IMR-90 (cell line): ENCODE data around the gene RELCH. TPM values are rescaled to one million over a fixed set of nuclear protein-coding genes. Genes with fewer than 3 reads are reported as not detected.

Experiments used
- ATAC-seq: fragments of 200-7000 bp; cut with Tn5 transposase; 2 replicates; pipeline ENCODE4 v1.9.1; 2020; ENCODE audit warnings: low read depth, mild to moderate bottlenecking, moderate library complexity
- BruUV-seq: library from RNA; stranded (reverse); fragments of 400-500 nt; replicated peaks from 2 replicates; lab custom pipeline; 2021; lab: Mats Ljungman, UMichigan
- CTCF ChIA-PET: fragments of 300-600 bp; formaldehyde crosslinking; extraction: SDS; loops from one replicate; lab custom pipeline; 2021; ENCODE audit warnings: antibody characterized with exemption; lab: Yijun Ruan, JAX
- POLR2A ChIA-PET: fragments of 300-600 bp; sonication (Branson Sonifier 250); formaldehyde crosslinking; loops from one replicate; lab custom pipeline; 2022; ENCODE audit warnings: antibody characterized with exemption; ENCODE audit not compliant: unreplicated experiment; lab: Charles Lee
- DNase-seq: peaks from one replicate; pipeline ENCODE4 v3.0.0; 2013
- H2AFZ ChIP-seq: replicated peaks from 2 replicates; pipeline ENCODE3; 2013; ENCODE audit warnings: low read length, mild to moderate bottlenecking; ENCODE audit not compliant: poor library complexity
- H2AK5ac ChIP-seq: 2 replicates; pipeline ENCODE4 v1.6.1; 2013; ENCODE audit warnings: low read depth, low read length, inconsistent platforms
- H2AK9ac ChIP-seq: replicated peaks from 2 replicates; pipeline ENCODE3; 2013; ENCODE audit warnings: mild to moderate bottlenecking, low read depth, low read length, moderate library complexity; ENCODE audit not compliant: poor library complexity
- H2BK120ac ChIP-seq: 2 replicates; pipeline ENCODE4 v1.6.1; 2013; ENCODE audit warnings: low read depth, low read length, inconsistent platforms
- H2BK15ac ChIP-seq: 3 replicates; pipeline ENCODE4 v1.6.1; 2013; ENCODE audit warnings: low read depth, low read length, inconsistent platforms
- H2BK20ac ChIP-seq: 2 replicates; pipeline ENCODE4 v1.6.1; 2013; ENCODE audit warnings: low read depth, mild to moderate bottlenecking, inconsistent platforms, low read length, moderate library complexity
- H2BK5ac ChIP-seq: 2 replicates; pipeline ENCODE4 v1.6.1; 2013; ENCODE audit warnings: mild to moderate bottlenecking, low read depth, low read length, inconsistent platforms; ENCODE audit not compliant: poor library complexity, severe bottlenecking
- H3K14ac ChIP-seq: replicated peaks from 2 replicates; pipeline ENCODE4 v1.6.1; 2013; ENCODE audit warnings: low read depth, low read length, inconsistent platforms
- H3K18ac ChIP-seq: 2 replicates; pipeline ENCODE4 v1.6.1; 2013; ENCODE audit warnings: low read depth, low read length, control low read depth
- H3K23ac ChIP-seq: 2 replicates; pipeline ENCODE4 v1.6.1; 2013; ENCODE audit warnings: low read depth, low read length, inconsistent platforms
- H3K27ac ChIP-seq: 2 replicates; pipeline ENCODE4 v1.5.1; 2013; ENCODE audit warnings: mild to moderate bottlenecking, control low read depth, low read length; ENCODE audit not compliant: insufficient read depth
- H3K27me3 ChIP-seq: 2 replicates; pipeline ENCODE4 v1.6.1; 2013; ENCODE audit warnings: low read length; ENCODE audit not compliant: control insufficient read depth, insufficient read depth
- H3K36me3 ChIP-seq: 2 replicates; pipeline ENCODE4 v1.6.1; 2013; ENCODE audit warnings: low read length, mixed read lengths; ENCODE audit not compliant: control insufficient read depth, insufficient read depth
- H3K4ac ChIP-seq: 2 replicates; pipeline ENCODE4 v1.6.1; 2013; ENCODE audit warnings: low read depth, low read length, inconsistent platforms
- H3K4me1 ChIP-seq: 2 replicates; pipeline ENCODE4 v1.6.1; 2013; ENCODE audit warnings: low read length, mixed read lengths; ENCODE audit not compliant: control insufficient read depth, insufficient read depth
- H3K4me2 ChIP-seq: 2 replicates; pipeline ENCODE4 v1.6.1; 2013; ENCODE audit warnings: low read depth, mild to moderate bottlenecking, control low read depth, low read length, moderate library complexity
- H3K4me3 ChIP-seq: 2 replicates; pipeline ENCODE4 v1.5.1; 2013; ENCODE audit warnings: low read depth, mild to moderate bottlenecking, control low read depth, low read length, moderate library complexity; ENCODE audit not compliant: insufficient read depth
- H3K56ac ChIP-seq: 2 replicates; pipeline ENCODE4 v1.6.1; 2013; ENCODE audit warnings: low read length, inconsistent platforms; ENCODE audit not compliant: insufficient read depth; ENCODE audit errors: extremely low read depth
- H3K79me1 ChIP-seq, 2 experiments: 2 replicates each; pipeline ENCODE4 v1.6.1; 2013; ENCODE audit warnings: low read length in 2 of 2, inconsistent platforms in 1 of 2, low read depth in 1 of 2
- H3K9ac ChIP-seq: 2 replicates; pipeline ENCODE4 v1.6.1; 2013; ENCODE audit warnings: low read depth, low read length, control low read depth
- H3K9me1 ChIP-seq: 2 replicates; pipeline ENCODE4 v1.6.1; 2013; ENCODE audit warnings: low read length, inconsistent platforms; ENCODE audit not compliant: insufficient read depth
- H3K9me3 ChIP-seq: 2 replicates; pipeline ENCODE4 v1.6.1; 2013; ENCODE audit warnings: low read length; ENCODE audit not compliant: control insufficient read depth, insufficient read depth
- H4K20me1 ChIP-seq: 2 replicates; pipeline ENCODE4 v1.6.1; 2013; ENCODE audit warnings: low read length, inconsistent platforms; ENCODE audit not compliant: insufficient read depth
- H4K5ac ChIP-seq: 2 replicates; pipeline ENCODE4 v1.6.1; 2013; ENCODE audit warnings: mild to moderate bottlenecking, low read depth, low read length, control low read depth
- H4K8ac ChIP-seq, 2 experiments: 2 replicates each; pipeline ENCODE4 v1.6.1; 2013; ENCODE audit warnings: low read depth in 2 of 2, low read length in 2 of 2, control low read depth in 1 of 2, inconsistent platforms in 1 of 2
- H4K91ac ChIP-seq: 2 replicates; pipeline ENCODE4 v1.6.1; 2013; ENCODE audit warnings: low read depth, low read length, inconsistent platforms; ENCODE audit not compliant: insufficient read depth
- BHLHE40 ChIP-seq: fragments of 150-350 bp; IDR thresholded peaks from 2 replicates; pipeline ENCODE4 v1.6.1; 2016; ENCODE audit warnings: mild to moderate bottlenecking, low read depth, low read length
- CEBPB ChIP-seq: IDR thresholded peaks from 2 replicates; pipeline ENCODE4 v1.6.1; 2012; ENCODE audit warnings: low read depth, low read length, improper control_type of control experiment
- CHD1 ChIP-seq: IDR thresholded peaks from 2 replicates; pipeline ENCODE4 v1.6.1; 2012; ENCODE audit warnings: low read depth, low read length, improper control_type of control experiment
- CTCF ChIP-seq: conservative IDR thresholded peaks from 2 replicates; pipeline ENCODE4 v1.5.1; 2012; ENCODE audit warnings: mild to moderate bottlenecking, low read depth, low read length, improper control_type of control experiment
- FOS ChIP-seq: fragments of 150-350 bp; IDR thresholded peaks from 2 replicates; pipeline ENCODE4 v1.6.1; 2016; ENCODE audit warnings: low read depth, low read length
- MAFK ChIP-seq: IDR thresholded peaks from 2 replicates; pipeline ENCODE4 v1.6.1; 2012; ENCODE audit warnings: low read depth, low read length, improper control_type of control experiment
- MAZ ChIP-seq: IDR thresholded peaks from 2 replicates; pipeline ENCODE4 v1.6.1; 2012; ENCODE audit warnings: low read depth, mild to moderate bottlenecking, low read length, improper control_type of control experiment, moderate library complexity, borderline replicate concordance
- MXI1 ChIP-seq: IDR thresholded peaks from 2 replicates; pipeline ENCODE4 v1.6.1; 2012; ENCODE audit warnings: low read depth, mild to moderate bottlenecking, low read length, moderate library complexity, borderline replicate concordance
- NFE2L2 ChIP-seq: fragments of 150-350 bp; IDR thresholded peaks from 2 replicates; pipeline ENCODE4 v1.6.1; 2016; ENCODE audit warnings: low read depth, mild to moderate bottlenecking, low read length
- POLR2A ChIP-seq: IDR thresholded peaks from 2 replicates; pipeline ENCODE4 v1.6.1; 2012; ENCODE audit warnings: mild to moderate bottlenecking, low read depth, low read length
- RAD21 ChIP-seq: IDR thresholded peaks from 2 replicates; pipeline ENCODE4 v1.6.1; 2012; ENCODE audit warnings: low read length, improper control_type of control experiment
- RCOR1 ChIP-seq: IDR thresholded peaks from 2 replicates; pipeline ENCODE4 v1.6.1; 2012; ENCODE audit warnings: mild to moderate bottlenecking, low read length, improper control_type of control experiment; ENCODE audit not compliant: insufficient replicate concordance
- RFX5 ChIP-seq: IDR thresholded peaks from 2 replicates; pipeline ENCODE4 v1.8.0; 2012; ENCODE audit warnings: low read depth, mild to moderate bottlenecking, low read length, moderate library complexity
- SMC3 ChIP-seq: fragments of 150-350 bp; IDR thresholded peaks from 2 replicates; pipeline ENCODE4 v1.6.1; 2016; ENCODE audit warnings: low read depth, mild to moderate bottlenecking, antibody characterized with exemption, low read length, moderate library complexity
- USF2 ChIP-seq: fragments of 150-350 bp; IDR thresholded peaks from 2 replicates; pipeline ENCODE4 v1.6.1; 2017; ENCODE audit warnings: mild to moderate bottlenecking, antibody characterized with exemption, low read length, low read depth
- WGBS, 2 experiments: methylation state at CpG; one replicate each; pipeline versions ENCODE4 v1.1.5 to v1.1.7; 2013; ENCODE audit warnings: missing lambda C conversion rate in 2 of 2; ENCODE audit not compliant: insufficient read length in 1 of 2; ENCODE audit errors: extremely low coverage in 2 of 2; 5-methylcytosine and 5-hydroxymethylcytosine counted together
- dilution Hi-C: fragments of 300-500 bp; cut with HindIII; formaldehyde crosslinking; loops from one replicate; pipeline ENCODE4 v1.14.3; 2018; ENCODE audit warnings: low sequenced_read_pairs; ENCODE audit not compliant: unreplicated experiment
- in situ Hi-C: fragments of 300-500 bp; cut with MboI; formaldehyde crosslinking; loops from 3 replicates; pipeline ENCODE4 v1.14.3; 2019; ENCODE audit warnings: low sequenced_read_pairs, inconsistent platforms, mixed read lengths
- intact Hi-C: fragments of 100-400 bp; cut with micrococcal nuclease; formaldehyde crosslinking; loops from 2 replicates; pipeline ENCODE4 v1.10.0; 2022
- polyA plus RNA-seq, 3 experiments: library from polyadenylated mRNA; depleted of rRNA; stranded (reverse); fragments of >200 nt; gene quantifications; 2 replicates each; pipeline ENCODE4 v1.2.3, GENCODE V29; 2012; ENCODE audit warnings: low replicate concordance in 1 of 3
- total RNA-seq: library from RNA; depleted of rRNA; stranded (reverse); fragments of >200 nt; gene quantifications from 2 replicates; pipeline ENCODE4 v1.2.3, GENCODE V29; 2012
- TF ChIP-seq, protein P1 (sequence below): fragments of 150-350 bp; IDR thresholded peaks from 2 replicates; pipeline ENCODE4 v1.6.1; 2016; ENCODE audit warnings: low read depth, mild to moderate bottlenecking, low read length, moderate library complexity, borderline replicate concordance

RELCH gene
- total and polyA plus RNA-seq, 2 of the 4 experiments (the other 2 are of a cell fraction): 14.4 to 52.5 TPM

DNA sequence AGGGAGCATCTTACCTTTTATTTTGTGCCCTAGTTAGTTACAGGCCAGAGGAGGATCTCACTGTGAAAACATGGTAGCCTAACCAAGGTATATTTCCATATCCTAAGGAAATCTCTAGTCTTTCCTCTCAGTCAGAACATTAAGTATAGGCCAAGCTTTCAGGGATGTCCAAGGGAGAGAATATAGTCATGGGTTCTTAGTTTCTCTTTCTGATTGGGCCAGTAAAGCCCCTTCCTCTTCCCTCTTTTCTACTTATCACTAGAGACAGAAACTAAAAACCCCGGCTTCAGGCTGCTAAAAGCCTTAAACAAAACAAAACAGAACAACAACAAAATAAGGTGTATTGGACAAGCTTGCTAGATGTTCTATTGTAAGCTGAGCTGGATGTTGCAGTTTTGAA lies 93.7 kb downstream of the RELCH start:
- ChIA-PET CTCF (no interaction called here), POLR2A (no interaction called here)
- no peak overlapping the region for H2AFZ ChIP-seq
- peak overlapping the region; percentile 14; the same call in 1 of the 2 replicates for H3K4ac ChIP-seq
- no peak overlapping the region; the same call in 1 of the 2 replicates for H3K4me2 ChIP-seq
- DNase-seq: no peak
- no peak for ATAC-seq
- dilution Hi-C loops (no loop called here), intact Hi-C loops (no loop called here), in situ Hi-C loops (loop anchor here (25.0 kb wide), 1 partner anchor 282 kb away; no protein-coding TSS in a partner anchor)
- no peaks in the 10 kb centered on the region for H4K20me1 ChIP-seq
- H3K4me1 ChIP-seq: peaks cover 7% of the 10 kb centered on the region
- H3K23ac ChIP-seq: no peak overlapping the region
- BruUV-seq: no TSS peak
- peak overlapping the region; percentile 22 for H2BK120ac ChIP-seq
- H3K14ac ChIP-seq: no peak overlapping the region
- H4K8ac ChIP-seq: 0 out of 4 replicates have a peak overlapping the region, but pooled peaks of 1 of the 2 experiments have one; percentile 38
- peaks cover 8% of the 10 kb centered on the region; the same call in 1 of the 2 replicates for H3K36me3 ChIP-seq
- H3K9me1 ChIP-seq: peaks cover 3% of the 10 kb centered on the region; the same call in 1 of the 2 replicates
- H4K5ac ChIP-seq: no peak overlapping the region
- no peak overlapping the region for H3K4me3 ChIP-seq
- no peaks in the 10 kb centered on the region for H3K9me3 ChIP-seq
- no peak overlapping the region for H3K56ac ChIP-seq
- H2BK15ac ChIP-seq: no peak overlapping the region
- H3K79me1 ChIP-seq: peaks cover 3 to 11% of the 10 kb centered on the region in 2 experiments; a peak in 2 of 4 replicates
- no peak overlapping the region for H4K91ac ChIP-seq
- no peak overlapping the region for H2BK20ac ChIP-seq
- no CpG with 5 or more reads among the region's 1 CpG for WGBS, 2 experiments
- H3K27me3 ChIP-seq: no peaks in the 10 kb centered on the region
- H3K9ac ChIP-seq: no peak overlapping the region
- TF ChIP-seq FOS (no peak), CEBPB (no peak), RCOR1 (no peak), RFX5 (no peak), NFE2L2 (no peak), MAFK (no peak), SMC3 (no peak), MAZ (no peak), POLR2A (no peak), CHD1 (no peak), MXI1 (no peak), USF2 (no peak), RAD21 (no peak), CTCF (no peak), BHLHE40 (no peak)
- TF ChIP-seq, protein P1, sequence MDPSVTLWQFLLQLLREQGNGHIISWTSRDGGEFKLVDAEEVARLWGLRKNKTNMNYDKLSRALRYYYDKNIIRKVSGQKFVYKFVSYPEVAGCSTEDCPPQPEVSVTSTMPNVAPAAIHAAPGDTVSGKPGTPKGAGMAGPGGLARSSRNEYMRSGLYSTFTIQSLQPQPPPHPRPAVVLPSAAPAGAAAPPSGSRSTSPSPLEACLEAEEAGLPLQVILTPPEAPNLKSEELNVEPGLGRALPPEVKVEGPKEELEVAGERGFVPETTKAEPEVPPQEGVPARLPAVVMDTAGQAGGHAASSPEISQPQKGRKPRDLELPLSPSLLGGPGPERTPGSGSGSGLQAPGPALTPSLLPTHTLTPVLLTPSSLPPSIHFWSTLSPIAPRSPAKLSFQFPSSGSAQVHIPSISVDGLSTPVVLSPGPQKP: no peak
- peak overlapping the region; percentile 35; the same call in 1 of the 2 replicates for H3K27ac ChIP-seq
- H2AK5ac ChIP-seq: no peak overlapping the region
- H2BK5ac ChIP-seq: peak overlapping the region; percentile 53
- H2AK9ac ChIP-seq: no peak overlapping the region
- peak overlapping the region; percentile 64; the same call in 1 of the 2 replicates for H3K18ac ChIP-seq
